HFF-Myc (cell line): ENCODE measurements around the gene TBC1D14.

Source experiments
- DNase-seq: peaks from one replicate; pipeline ENCODE4 v3.0.0-alpha.2; 2011; ENCODE audit warnings: low read depth; ENCODE audit errors: extremely low read depth
- H3K4me3 ChIP-seq: replicated peaks from 2 replicates; pipeline ENCODE4 v1.5.1; 2011; ENCODE audit warnings: low read depth, mild to moderate bottlenecking, control low read depth, low read length
- TF ChIP-seq, protein P1 (sequence below): IDR thresholded peaks from 2 replicates; pipeline ENCODE4 v1.5.1; 2012; ENCODE audit warnings: mild to moderate bottlenecking, low read depth, low read length, control low read depth; ENCODE audit errors: missing control alignments

TBC1D14 gene

DNA sequence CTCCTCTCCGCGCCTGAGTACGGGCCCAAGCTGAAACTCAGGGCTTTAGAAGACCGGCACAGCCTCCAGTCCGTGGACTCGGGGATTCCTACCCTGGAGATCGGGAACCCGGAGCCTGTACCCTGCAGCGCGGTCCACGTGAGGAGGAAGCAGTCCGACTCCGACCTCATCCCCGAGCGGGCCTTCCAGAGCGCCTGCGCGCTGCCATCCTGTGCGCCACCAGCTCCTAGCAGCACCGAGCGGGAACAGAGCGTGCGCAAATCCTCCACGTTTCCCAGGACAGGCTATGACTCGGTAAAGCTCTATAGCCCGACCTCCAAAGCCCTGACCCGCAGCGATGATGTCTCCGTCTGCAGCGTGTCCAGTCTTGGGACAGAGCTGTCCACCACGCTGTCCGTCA lies 13.9 kb downstream of the TBC1D14 start:
- TF ChIP-seq, protein P1, sequence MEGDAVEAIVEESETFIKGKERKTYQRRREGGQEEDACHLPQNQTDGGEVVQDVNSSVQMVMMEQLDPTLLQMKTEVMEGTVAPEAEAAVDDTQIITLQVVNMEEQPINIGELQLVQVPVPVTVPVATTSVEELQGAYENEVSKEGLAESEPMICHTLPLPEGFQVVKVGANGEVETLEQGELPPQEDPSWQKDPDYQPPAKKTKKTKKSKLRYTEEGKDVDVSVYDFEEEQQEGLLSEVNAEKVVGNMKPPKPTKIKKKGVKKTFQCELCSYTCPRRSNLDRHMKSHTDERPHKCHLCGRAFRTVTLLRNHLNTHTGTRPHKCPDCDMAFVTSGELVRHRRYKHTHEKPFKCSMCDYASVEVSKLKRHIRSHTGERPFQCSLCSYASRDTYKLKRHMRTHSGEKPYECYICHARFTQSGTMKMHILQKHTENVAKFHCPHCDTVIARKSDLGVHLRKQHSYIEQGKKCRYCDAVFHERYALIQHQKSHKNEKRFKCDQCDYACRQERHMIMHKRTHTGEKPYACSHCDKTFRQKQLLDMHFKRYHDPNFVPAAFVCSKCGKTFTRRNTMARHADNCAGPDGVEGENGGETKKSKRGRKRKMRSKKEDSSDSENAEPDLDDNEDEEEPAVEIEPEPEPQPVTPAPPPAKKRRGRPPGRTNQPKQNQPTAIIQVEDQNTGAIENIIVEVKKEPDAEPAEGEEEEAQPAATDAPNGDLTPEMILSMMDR = no peak
- DNase-seq = no peak

DNA sequence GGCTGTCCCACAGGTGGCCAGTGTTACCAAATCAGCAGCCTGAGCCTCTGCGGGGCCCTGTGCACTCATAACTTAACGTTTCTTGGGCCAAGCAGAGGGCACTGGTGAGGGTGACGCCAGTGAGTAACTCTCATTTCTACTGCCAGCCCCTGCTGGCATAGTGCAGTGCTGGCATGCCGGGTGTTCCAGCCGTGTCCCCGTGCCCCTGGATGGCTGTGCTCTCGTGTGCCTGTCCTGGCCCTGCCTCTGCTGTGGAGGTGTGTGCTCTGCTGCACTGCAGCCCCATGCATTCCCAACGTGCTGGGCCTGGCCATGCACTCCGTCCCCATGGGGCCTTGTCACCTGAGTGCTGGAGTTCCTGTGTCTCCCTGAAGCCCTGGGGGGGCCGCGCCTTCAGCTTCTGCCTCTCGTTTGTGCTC lies 14.7 kb downstream of the TBC1D14 start:
- DNase-seq = no peak
- TF ChIP-seq, protein P1 = no peak

More for the DNA sequence above, 13.9 kb downstream of the TBC1D14 start:
- H3K4me3 ChIP-seq = no peak overlapping the region

DNA sequence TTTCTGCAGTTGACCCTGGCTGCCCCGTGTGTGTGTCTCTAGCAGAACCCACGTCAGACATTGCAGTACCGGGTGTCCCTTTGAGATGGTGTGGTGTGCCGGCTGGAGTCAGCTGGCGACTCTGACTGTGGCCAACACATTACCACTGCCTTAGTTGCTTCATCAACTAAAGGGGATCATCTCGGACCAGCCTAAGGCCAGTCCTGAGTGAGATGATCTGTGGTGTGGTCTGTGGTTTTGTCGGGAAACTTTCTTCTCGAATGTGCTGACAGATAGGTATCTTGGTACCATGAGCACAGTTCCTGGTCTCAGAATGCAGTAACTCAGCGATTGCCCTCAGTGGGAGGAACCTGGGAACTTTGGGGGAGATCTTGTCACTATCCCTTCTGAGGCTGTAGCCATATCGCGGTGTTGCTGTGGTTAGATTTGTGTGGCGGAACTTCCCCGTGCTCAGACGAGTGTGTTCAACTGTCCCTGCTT lies 15.8 kb downstream of the TBC1D14 start:
- no peak for DNase-seq
- H3K4me3 ChIP-seq = no peak overlapping the region
- TF ChIP-seq, protein P1 = no peak

More for the DNA sequence above, 14.7 kb downstream of the TBC1D14 start:
- H3K4me3 ChIP-seq = no peak overlapping the region

DNA sequence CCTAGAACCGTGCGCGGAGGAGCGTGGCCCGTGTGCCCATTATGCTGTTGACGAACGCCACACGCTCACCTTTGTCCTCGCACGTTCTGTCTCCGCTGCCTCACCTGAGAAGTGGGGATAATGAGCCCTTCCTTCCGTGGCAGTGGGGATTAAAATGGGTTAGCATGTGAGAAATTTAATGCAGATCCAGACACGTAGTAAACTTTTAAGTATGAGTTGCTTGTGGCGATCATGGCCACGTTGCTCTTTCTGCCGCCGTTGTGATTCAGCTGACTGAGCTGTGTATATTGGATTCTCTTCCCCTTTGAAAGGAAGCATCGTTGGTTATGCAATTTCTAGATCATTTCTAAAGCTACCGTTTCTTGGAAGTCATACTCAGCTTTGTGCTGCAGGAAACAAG lies 16.5 kb downstream of the TBC1D14 start:
- TF ChIP-seq, protein P1 = no peak
- no peak for DNase-seq
- no peak overlapping the region for H3K4me3 ChIP-seq

DNA sequence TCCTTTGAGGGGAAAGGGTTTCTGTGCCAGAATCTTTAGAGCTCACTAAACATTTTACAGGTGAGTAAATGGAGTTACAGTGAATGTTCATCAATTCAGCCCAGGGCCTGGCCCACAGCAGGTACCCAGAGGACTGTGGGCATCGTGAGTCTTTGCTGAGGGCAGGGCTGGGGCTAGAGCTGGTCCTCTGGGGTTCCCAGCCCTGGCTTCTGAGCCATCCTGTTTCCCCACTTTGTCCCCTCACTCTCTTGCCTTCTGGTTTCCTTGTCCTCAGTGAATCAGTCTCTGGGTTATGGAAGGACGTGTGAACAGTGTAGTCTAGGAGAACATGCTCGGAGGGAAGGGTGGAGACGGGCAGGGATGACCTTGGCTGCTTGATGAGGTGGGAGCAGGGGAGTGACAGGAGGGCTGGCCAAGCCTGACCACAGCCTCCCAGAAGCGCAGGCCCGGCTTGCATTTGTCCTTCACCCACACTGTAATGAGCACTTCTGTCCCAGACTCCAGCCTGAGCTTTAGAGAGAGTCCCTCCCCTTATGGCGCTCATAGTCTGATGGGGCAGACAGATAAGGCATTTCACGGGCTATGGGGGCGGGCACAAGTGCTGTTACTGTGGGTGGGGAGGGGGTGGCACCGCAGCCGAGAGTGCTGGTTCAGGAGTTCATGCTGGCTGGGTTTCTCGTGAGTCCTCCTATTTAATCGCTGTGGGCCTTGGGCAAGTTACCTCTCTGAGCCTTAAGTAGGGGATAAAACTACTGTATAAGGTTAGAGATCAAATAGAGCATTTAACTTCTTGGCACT lies 17.3 kb downstream of the TBC1D14 start:
- no peak for DNase-seq
- TF ChIP-seq, protein P1 = no peak
- no peak overlapping the region for H3K4me3 ChIP-seq

DNA sequence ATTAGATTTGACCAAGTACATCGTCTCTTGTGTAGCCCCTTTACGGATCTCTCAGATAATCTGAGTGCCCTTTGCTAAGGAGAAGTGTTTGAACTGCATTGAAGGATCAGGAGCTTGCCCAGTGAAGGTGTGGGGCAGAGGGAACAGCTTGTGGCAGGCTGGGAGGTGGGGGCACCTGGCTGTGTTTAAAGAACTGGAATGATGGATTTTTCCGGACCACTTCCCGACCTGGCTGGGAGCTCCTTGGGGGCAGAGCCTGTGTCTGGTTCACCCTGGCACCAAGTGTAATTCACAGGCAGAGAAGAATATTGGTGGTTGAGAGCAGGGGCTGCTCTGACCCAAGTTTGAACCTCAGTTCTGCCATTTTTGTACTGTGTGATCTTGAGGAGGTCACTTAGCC lies 18.5 kb downstream of the TBC1D14 start:
- TF ChIP-seq, protein P1 = no peak
- no peak overlapping the region for H3K4me3 ChIP-seq
- no peak for DNase-seq
